Retinal pigment epithelial cell (primary cell): ENCODE data around the gene LRCH1.

Experiments
- DNase-seq: peaks from one replicate; pipeline ENCODE4 v3.0.0-alpha.2; 2010; ENCODE audit warnings: low read depth
- H3K4me3 ChIP-seq: 2 replicates; pipeline ENCODE4 v1.5.1; 2011; ENCODE audit warnings: mild to moderate bottlenecking, low read length, control low read depth, moderate library complexity
- TF ChIP-seq, protein P1 (sequence below): conservative IDR thresholded peaks from 2 replicates; pipeline ENCODE4 v1.5.1; 2011; ENCODE audit warnings: low read depth, low read length, control low read depth, inconsistent platforms

The LRCH1 gene

DNA sequence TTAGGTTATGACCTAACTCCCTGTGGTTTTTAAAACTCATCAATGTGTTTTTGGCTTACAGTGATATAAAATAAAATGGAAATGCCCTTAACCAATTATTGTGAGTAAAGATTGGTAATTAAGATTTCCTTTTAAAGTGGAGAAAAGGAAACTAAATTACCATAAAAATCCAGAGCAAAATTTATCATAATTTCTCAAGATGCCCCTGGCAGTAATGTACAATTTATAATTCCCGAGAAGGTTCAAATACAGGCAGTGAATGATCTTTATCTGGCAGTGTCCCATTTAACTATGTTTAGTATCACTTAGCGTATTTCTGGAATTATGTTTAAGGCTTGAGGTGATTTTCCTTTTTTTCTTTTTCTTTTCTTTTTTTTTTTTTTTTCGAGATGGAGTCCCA lies 182.5 kb downstream of the LRCH1 start:
- TF ChIP-seq, protein P1, sequence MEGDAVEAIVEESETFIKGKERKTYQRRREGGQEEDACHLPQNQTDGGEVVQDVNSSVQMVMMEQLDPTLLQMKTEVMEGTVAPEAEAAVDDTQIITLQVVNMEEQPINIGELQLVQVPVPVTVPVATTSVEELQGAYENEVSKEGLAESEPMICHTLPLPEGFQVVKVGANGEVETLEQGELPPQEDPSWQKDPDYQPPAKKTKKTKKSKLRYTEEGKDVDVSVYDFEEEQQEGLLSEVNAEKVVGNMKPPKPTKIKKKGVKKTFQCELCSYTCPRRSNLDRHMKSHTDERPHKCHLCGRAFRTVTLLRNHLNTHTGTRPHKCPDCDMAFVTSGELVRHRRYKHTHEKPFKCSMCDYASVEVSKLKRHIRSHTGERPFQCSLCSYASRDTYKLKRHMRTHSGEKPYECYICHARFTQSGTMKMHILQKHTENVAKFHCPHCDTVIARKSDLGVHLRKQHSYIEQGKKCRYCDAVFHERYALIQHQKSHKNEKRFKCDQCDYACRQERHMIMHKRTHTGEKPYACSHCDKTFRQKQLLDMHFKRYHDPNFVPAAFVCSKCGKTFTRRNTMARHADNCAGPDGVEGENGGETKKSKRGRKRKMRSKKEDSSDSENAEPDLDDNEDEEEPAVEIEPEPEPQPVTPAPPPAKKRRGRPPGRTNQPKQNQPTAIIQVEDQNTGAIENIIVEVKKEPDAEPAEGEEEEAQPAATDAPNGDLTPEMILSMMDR, result no peak
- no peak for DNase-seq
- H3K4me3 ChIP-seq, result no peak overlapping the region

DNA sequence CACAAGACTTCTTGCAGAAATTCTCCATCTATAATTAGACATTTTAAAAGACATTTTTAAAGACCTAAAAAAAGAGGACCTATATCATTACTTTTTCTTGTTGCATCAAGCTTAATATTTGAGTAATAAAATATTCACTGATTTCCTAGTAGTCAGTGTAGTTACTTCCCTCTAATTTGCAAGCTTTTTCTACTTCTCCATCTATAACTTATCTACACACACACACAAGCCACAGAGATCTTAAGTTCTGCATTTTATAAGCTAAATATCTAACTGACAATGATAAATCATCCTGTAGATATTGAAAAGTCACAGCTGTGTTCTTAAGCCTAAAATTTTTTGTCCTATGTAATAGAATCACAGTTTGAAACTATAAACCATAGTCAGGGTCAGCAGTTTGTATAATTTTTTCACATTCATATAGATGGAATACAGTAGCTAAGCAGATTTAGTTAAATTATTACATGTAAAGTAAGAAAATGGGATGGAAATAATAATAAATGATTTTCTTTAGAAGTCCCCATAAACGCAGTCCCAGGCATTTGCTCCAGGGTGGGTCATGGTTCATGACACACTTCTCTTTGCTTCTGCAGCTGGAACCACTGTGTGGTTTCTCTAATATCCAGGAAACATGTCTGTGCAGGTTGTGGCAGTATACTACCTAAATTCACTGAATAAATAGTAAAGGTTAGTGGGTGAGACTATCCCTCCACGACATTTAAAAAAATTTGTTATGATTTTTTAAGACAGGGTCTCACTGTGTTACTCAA lies 183.8 kb downstream of the LRCH1 start:
- no peak for DNase-seq
- TF ChIP-seq, protein P1, result no peak
- no peak overlapping the region for H3K4me3 ChIP-seq

DNA sequence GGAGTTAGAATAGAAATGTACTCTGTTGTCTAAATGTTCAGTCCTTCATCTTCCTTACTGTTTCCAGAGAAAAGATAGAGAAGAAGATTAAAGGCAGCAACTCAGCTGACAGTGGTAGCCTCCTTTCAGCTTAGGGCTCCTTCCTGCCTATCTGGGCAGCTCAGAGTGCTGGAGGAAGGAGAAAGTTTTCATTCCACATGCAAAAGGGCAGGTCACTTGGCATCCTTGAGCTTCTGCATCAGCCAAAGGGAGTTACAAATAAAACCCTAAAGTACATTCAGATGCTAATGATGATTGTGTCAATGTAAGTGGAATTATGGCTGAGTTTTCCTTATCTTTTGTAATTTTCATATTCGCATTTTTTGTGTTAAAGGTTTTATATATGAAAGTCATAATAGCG lies 185.1 kb downstream of the LRCH1 start:
- H3K4me3 ChIP-seq, result no peak overlapping the region
- DNase-seq, result no peak
- TF ChIP-seq, protein P1, result no peak

DNA sequence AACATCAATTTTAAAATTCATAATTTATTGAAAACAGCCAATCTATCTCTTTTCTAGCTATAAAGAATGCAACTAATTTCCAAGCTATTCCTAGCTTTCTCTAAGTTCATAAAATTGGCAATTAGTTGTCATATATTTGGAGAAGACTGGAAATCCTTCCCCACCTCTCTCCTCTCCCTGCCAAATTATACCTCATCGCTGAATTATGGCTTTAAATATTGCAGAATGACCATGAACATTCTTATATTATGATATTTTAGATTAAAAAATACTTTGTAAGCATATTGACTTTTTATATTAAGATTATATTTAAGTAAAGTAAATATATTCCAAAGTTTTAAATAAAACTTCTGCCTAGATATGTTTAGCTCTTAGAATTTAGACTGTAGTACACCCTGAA lies 185.8 kb downstream of the LRCH1 start:
- TF ChIP-seq, protein P1, result no peak
- no peak for DNase-seq
- H3K4me3 ChIP-seq, result no peak overlapping the region

DNA sequence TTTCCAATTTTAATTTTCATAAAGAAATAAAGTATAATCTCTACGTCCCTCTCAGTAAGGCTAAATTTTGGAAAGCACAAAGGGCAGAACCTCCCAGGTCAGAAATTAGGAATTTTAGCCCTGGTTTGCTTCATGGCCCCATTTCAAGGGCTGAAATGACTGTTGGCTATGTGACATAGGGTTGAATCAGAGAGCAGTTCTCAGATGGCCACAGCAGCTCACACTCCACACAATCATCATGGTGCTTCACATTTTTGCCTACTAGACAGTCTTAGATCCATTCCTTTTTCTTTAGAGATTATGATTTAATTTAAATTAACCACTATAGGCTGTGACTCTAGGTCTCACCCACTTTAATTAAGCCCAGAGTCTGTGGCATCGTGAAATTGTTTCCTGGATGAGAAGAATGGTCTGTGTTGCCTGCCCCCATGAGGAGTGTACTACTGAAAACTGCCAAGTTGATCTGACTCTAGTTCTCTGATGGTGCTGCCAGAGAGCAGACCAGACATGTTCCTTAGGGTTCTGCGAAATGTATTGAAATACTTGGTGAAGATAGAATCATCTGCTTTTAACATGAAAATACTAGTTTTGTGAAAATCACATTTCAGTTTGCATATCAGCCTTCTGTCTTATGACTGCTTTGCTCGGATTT lies 186.6 kb downstream of the LRCH1 start:
- no peak overlapping the region for H3K4me3 ChIP-seq
- no peak for DNase-seq
- TF ChIP-seq, protein P1, result no peak

DNA sequence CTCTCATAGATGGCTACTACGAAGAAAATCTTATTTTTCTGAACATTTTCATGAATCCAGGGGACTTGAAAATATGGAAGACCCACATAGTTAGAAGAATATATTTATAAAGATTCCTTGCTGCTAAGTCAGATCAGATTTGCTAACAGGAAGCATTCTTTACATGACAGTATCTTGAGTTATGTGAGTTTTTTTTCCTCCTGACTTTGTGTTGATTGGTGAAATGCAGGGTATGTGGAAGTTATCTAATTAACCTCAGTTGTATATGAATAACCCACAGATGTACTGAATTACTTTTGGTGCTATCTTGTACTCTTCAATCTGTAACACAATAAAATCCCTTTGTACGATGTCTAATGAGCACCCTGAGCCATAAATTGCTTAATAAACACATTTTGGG lies 190.2 kb downstream of the LRCH1 start:
- DNase-seq, result peak; percentile 2
- H3K4me3 ChIP-seq, result no peak overlapping the region
- TF ChIP-seq, protein P1, result no peak

DNA sequence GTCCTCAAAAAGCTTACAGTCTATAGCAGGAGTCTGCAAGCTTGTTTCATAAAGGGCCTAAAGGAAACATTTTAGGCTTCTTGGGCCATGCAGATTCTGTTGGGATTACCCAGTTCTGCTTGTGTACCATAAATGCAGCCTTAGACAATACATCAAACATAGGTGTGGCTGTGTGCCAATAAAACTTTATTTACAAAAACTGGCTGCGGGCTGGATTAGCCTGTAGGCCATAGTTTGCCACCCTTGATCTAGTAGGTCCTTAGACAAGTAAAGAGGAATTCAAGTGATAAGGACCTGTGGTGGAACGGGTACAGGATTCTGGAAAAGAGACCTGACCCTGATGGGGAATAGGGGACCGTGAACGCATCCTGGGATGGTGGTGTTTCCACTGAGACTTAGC lies 192.1 kb downstream of the LRCH1 start:
- DNase-seq, result no peak
- TF ChIP-seq, protein P1, result no peak
- no peak overlapping the region for H3K4me3 ChIP-seq
